GM21528 (cell line): Measurements from ENCODE around the gene RBMY1A1.
"Not testable (repeated sequence)": the region's sequence is repeated elsewhere in the genome, so short reads cannot be mapped to it uniquely, and the experiment has no call there.

Source experiments
- ATAC-seq: cut with Tn5 transposase; IDR thresholded peaks from one replicate; pipeline ENCODE4 v1.9.1; 2021; ENCODE audit warnings: mild to moderate bottlenecking, moderate library complexity; ENCODE audit not compliant: unreplicated experiment, low FRiP score

The RBMY1A1 gene

DNA sequence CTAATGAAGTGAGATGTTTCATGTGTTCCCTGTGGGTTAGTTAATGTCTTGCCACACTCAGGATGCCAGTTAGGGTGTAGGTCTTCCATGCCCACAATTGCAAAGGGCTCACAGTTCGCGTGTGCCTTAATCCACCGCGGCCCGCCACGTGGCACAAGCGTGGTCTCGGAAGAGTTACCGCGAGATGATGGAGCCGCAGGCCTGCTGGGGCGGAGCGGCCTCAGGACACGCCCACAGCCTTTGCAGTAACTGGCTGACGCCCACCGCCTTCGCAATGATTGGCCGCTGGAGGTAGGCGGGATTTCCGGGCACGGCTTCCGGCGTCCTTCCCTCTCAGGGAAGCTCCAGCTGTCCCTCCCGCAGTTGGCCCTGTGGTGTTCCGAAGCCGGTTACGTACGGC, at the start of gene RBMY1A1:
Gene RBMY1A1 (plus strand): TSS at position 301 of the 400 bp plus-strand sequence. CDS start 2,013 bp downstream, outside the sequence.
- ATAC-seq: not testable (repeated sequence)

DNA sequence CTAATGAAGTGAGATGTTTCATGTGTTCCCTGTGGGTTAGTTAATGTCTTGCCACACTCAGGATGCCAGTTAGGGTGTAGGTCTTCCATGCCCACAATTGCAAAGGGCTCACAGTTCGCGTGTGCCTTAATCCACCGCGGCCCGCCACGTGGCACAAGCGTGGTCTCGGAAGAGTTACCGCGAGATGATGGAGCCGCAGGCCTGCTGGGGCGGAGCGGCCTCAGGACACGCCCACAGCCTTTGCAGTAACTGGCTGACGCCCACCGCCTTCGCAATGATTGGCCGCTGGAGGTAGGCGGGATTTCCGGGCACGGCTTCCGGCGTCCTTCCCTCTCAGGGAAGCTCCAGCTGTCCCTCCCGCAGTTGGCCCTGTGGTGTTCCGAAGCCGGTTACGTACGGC, 23.6 kb upstream of the RBMY1A1 start, which contains the start of gene RBMY1B:
Gene RBMY1B (plus strand): TSS at position 301 of the 400 bp plus-strand sequence. CDS start 2,013 bp downstream, outside the sequence.
- not testable (repeated sequence) for ATAC-seq

DNA sequence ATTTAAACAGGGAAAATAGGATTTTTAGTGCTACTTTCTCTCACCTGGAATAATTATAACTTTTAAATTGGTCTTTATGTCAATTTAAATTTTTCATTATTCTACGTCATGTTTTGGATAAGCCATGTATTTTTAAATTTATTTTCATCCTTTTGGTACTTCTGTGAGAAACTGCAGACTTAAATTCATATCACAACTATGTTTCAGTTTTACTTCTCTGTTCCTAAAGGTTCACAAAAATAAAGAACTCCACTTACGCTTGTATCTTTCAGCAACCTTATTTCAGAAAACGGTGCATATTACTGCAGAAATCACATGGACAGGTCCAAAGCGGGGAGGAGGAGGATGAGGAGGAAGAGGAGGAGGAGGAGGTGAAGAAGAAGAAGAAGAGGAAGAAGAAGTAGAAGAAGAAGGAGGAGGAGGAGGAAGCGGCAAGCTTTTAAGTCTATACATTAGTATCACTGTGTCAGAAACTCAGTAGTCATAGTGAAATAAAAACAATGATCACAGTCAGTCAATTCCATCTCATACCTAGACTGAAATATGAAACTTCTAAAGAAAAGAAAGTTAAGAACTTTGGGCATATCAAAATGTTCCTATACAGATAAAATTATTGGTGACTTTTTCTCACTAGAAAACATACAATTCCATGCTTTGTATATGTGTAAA, 24.8 kb downstream of the RBMY1A1 start:
- ATAC-seq: peak; percentile 90

DNA sequence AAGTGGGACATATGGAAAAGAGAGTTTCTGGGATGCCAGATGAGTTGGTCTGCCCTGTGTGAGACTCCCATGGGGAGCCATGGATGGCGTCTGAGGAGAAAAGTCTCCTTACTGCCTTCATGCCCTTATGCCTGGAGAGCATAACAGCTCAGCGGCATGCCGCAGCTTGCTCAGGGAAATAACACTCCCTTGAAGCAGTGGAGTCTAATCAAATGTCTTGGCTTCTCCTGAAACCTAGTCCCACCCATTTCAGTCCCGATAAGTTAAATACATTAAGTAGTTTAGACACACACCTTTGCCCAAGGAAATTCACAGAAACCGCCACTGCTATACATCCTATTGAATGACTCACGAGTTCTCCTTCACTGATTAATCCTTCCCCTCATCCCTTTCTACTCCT, 50.8 kb downstream of the RBMY1A1 start:
- ATAC-seq: no peak

DNA sequence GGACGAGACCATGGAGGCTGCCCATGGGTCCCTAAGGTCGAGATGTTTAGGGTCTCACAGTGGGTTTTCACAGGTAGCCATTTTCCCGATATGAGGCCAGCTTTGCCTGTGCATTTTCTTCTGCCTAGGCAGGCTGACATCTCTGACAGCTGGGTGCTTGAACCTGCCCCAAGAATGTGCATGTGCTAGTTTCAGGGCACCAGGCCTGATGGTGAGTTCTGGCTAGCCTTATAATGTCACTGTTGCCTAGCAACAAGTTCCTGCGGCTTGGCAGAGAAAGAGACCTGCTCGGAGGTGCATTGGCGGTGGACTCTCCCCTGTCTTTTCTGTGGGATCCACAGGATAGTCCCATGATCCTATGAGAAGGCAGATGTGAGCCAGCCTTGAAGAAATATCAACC, 51.8 kb downstream of the RBMY1A1 start:
- not testable (repeated sequence) for ATAC-seq

DNA sequence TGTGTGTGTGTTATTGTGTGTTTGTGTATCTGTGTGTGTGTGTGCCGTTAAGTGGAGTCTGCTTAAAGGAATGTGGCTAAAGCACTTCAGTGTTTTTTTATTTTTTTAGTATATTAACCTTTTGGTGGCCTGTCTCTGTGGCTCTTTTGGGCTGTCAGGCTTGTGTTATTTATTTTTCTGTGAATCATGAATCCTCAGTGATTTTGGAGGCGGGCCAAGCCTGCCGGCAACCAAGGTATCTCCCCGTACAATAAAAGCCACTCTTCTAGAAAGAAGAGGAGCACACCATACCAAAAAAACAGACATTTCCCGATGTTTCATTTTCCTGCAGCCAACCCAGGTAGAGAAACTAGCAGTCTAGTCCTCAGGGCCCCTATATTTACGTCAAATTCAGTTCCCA, 57.4 kb downstream of the RBMY1A1 start:
- ATAC-seq: no peak

DNA sequence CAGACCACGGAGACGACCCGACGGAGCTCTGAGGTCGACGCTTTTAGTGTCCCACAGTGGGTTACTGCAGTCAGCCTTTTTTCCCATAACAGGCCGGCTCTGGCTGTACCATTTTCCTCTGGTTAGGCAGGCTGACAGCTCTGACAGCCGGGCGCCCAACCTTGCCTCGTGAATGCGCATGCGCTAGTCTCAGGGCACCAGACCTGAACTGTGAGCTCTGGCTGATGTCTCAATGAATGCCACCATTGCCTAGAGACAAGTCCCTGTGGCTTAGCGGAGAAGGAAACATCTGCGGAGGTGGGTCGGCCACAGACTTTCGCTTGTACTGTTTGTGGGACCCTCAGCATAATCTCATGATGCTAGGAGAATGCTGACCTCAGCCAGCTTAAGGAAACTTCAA, 61.6 kb downstream of the RBMY1A1 start:
- ATAC-seq: not testable (repeated sequence)
